CMK (cell line): ENCODE data around the gene CTBP1.

Experiments
- DNase-seq: peaks from one replicate; pipeline ENCODE4 v3.0.0-alpha.2; 2010; ENCODE audit warnings: low read depth

CTBP1 gene

DNA sequence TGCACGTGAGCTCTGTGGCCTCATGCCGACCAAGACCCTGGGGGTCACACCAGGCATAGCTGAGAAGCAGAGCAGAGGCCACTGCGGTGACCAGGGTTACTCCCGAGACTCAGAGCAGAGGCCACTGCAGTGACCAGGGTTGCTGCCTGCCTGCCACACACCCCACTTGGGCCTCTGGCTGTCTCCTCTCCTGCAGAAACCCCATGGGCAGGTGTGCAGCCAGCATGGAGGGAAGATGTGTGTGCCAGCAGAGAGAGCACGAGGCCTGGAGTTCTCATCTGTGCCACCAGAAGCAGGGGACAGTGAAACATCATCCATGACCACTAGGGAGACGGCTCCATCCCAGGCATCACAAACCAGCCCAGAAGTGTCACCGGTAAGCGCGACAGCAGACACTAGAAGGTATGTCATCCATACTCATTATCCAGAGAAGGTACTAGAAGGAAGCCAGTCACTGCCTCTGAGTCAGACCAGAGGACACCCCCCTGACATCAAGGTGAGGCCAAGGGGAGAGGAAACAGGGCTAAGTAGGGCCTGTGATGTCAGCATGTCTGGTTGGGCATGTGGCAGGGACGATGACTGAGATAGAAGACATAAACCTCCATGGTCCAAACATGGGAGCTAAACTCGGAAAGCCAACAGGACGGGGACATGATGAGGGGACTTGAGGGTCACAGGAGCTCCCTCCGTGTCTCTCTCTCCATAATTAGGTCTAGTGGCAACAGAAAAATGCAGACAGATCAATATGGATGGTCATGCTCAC, 52.3 kb downstream of the CTBP1 start:
- DNase-seq = no peak

DNA sequence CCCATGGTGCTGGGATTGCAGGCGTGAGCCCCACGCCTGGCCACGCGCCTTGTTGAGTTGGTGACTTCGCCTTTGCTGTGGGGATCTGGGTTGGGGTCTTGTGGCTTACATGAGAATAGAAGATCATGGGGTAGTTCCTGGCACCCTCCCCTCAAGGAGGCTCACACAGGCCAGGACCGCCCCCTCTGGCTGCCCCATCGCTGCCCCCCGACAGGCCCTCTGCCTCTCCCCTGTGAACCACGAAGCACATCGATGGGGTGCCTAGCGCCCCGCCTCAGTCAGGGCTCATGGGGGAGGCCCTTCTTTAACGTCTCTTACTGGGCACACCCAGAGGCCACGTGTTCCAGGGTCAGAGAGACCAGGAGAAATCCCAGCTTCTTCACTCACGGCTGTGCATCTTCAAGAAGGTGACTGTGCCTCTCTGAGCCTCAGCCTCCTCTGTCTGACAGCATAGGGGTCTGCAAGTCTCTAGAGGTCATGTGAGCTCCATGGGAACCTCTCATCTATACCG, 53.0 kb downstream of the CTBP1 start:
- DNase-seq = no peak

DNA sequence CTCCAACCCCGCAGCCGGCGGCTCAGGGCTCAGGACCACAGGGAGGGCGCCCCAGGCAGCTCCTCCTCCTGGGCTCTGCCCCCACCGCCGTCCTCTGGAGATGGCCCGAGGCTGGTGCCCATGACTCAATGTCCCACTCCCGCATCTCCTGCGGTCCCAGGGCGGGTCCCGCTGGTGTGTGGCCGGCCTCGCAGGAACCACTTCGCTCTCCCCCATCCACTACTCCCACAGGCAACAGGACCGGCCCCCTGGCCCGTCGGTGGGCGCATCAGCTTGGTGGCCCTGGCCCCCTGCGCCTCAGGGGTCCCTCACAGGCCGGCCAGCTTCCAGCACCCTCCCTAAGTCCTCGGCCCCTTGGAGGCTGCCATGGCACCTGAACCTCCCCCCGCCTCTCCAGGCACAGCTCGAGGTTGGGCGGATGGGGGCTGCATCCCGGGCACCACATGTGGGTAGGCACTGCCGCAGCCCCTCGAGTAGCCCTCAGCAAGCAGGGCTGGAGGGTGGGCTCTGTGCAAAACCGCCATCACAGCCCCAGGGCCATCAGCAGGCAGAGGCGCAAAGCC, 53.7 kb downstream of the CTBP1 start:
- DNase-seq = no peak

DNA sequence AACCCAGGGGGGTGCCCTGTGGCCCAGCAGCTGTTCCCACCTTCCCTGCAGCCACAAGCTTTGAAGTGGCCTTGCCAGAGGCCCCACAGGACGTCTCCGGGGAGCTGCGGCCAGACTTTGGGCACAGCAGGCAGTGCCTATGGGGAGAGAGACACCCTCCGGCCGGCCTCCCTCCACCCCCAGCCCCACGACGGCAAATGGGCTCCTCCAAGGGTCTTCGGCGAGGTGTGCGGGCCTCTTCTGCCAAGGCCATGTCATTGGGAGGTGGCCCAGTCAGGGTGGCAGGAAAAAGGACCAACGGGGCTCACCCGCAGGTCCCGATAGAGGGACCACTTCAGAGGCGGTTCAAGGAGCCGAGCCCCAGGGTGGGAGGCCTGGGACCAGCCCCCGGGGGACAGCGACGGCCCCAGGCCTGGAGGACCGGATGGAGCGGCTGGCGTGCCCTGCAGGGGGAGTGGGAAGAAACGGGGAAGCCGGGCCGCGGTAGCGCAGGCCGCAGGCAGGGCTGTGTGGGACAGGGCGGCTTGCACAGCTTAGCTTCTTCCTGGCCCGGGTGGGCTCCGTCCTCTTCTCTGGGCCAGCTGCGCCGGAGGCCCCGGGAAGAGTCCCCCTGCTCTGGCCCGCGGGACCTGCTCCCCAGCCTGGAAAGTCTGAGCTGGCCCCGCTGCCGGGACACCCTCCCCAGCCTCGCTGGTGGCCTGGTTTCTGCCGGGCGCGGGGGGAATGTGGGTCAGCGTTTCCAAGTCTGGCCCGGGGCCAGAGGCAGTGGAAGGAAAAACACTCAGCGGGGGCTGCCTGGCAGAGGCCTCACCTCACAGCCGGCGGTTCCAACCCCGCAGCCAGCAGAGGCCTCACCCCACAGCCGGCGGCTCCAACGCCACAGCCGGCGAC, 54.7 kb downstream of the CTBP1 start:
- no peak for DNase-seq

DNA sequence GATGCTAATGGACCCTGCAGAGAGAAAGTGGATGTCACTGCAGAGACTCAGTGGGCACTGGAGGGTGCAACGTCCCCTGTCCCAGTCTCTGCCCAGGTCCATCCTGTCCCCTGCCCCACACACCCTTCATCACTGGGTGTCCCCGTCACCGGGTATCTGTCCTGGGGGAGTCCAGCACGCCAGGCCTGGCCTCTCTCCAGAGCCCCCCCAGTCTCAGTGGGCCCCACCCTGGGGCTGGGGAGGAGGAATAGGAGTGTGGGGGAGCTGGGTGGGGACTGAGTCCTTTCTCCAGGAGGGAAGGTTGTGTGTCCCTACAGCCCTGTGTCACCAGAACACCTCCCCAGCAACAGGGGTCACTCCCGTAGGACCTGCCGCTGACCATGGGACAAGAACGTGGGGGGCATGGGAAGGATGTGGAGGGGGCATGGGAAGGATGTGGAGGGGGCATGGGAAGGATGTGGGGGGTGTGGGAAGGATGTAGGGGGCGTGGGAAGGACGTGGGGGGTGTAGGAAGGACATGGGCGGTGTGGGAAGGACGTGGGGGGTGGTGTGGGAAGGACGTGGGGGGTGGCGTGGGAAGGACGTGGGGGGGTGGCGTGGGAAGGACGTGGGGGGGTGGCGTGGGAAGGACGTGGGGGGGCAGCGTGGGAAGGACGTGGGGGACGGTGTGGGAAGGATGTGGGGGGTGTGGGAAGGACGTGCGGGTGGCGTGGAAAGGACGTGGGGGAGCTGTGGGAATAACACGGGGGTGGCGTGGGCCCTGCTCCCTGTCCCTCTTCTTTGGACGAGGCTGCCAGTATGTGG, 55.5 kb downstream of the CTBP1 start:
- no peak for DNase-seq

DNA sequence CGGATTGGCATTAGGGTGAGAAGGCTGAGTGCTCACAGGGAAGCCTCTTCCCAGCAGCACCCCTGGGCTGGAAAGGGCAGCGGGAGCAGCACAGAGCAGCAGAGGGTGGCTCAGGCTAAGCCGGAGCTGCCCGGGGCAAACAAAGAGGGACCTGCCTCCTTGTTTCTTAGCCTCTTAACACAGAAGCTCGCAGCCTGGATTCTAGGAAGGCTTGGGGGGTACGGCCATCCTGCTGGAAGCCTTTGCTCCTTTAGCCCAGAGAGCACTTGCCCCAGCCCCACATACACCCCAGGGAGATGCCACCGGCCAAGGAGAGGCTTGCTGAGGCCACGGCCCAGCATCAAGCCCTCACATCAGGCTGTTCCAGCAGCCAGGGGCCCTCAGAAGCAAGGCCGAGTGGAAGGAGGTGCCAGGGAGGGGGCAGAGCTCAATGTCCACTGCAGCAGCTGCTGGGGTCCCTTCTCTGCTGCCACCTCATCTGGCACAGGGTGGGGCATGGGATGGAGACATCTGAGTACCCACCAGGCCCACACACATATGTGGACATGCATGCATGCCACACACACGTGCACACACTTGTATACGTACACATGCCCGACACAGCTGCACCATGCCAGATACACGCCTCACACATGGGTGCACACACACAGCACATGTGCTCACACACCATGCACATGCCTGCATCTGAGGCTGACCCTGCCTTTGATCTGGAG, 56.3 kb downstream of the CTBP1 start:
- DNase-seq = no peak

DNA sequence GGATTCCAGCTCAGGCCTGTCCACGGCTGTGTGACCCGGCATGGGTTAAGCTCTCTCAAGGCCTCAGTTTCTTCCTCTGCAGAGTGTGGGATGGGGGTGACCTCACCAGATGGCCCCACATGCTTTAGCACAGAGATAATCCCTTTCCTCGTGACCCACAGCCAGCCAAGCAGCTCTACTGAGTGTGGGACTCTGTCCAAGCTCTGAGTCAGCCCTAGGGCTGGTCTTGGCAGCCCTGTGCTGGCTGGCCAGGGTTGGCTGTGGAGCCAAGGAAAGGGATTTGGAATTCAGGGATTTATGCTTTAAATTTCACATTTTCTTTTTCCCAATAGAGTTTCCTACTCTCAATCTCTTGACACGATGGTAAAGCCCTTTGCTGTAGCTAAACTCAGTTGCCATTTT, 56.8 kb downstream of the CTBP1 start:
- no peak for DNase-seq

DNA sequence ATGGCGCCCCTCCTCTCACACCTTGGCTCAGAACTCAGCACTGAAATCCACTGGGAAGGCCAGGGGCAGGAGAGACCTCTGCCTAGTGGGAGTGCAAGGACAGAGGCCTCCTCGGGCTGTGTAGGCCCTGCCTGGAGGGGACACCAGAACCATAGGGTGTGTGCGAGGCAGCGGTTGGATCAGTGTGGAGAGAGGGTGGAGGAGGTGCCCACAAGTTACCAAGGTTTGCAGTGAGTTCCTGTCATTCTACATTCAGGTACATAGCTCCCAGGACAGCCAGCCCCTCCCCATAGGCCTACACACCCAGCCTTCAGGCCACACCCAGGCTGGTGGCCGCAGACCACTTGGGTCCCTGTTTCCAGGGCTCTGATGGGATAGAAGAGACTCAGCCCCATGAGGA, 57.3 kb downstream of the CTBP1 start:
- DNase-seq = no peak

DNA sequence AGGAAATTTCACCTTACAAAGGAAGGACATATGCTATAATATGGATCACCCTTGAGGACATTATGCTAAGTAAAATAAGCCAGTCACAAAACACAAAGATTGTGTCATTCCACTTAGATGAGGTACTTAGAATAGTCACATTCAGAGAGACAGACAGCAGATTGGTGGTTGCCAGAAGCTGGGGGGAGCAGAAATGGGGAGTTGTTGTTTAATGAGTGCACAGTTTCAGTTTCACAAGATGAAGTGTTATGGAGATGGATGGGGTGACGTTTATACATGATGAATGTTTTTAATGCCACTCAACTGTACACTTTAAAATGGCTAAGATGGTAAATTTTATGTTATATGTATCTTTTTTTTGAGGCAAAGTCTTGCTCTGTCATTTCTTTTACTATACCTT, 61.7 kb downstream of the CTBP1 start:
- no peak for DNase-seq

DNA sequence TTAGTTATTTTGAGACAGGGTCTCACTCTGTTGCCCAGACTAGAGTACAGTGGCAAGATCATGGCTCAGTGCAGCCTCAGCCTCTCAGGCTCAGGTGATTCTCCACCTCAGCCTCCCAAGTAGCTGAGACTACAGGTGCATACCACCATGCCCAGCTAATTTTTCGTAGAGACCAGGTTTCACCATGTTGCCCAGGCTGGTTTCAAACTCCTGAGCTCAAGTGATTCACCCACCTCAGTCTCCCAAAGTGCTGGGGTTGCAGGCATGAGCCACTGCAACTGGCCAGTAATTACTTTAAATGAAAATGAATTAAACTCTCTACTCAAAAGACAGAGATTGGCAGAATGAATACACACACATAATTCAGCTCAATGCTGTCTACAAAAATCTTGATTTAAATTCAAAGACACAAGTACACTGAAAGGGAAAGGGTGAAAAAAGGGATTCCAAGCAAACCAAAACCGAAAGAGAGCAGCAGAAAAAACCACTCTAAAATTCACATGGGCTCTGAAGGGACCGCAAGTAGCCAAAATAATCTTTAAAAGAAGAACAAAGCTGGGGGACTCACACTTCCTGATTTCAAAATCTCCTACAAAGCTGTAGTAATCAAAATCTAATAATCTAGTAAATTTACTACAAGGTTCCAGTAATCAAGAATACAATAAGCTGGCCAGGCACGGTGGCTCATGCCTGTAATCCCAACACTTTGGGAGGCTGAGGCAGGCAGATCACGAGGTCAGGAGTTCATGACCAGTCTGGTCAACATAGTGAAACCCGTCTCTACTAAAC, 64.8 kb downstream of the CTBP1 start:
- no peak for DNase-seq

DNA sequence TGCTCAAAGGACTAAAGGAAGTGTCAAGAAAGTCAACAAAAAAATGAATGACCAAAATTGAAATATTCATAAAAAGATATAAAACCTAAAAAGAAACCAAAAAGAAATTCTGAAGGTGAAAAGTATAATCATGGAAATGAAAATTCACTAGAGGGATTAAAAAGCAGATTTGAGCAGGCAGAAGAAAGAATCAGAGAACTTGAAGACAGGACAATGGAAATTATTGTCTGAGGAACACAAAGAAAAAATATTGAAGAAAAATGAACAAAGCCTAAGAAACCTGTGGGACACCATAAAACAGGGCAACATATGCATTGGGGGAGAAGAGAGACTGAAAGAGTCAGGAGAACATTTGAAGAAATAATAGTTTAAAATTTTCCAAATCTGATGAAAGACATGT, 66.6 kb downstream of the CTBP1 start:
- no peak for DNase-seq

DNA sequence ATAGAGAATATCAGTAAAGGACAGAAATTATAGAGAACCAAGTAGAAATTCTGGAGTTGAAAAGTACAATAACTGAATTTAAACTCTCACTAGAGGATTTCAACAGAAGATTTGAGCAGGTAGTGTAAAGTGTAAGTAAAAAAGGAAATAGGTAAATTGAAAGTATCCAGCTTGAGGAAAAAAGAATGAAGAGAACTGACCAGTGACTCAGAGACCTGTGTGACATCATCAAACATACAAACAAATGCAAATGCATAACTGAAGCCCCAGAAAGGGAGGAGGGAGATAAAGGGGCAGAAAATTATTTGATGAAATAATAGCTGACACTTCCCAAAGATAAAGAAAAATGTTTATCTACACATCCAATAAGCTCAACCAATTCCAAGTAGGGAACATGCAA, 68.3 kb downstream of the CTBP1 start:
- no peak for DNase-seq

DNA sequence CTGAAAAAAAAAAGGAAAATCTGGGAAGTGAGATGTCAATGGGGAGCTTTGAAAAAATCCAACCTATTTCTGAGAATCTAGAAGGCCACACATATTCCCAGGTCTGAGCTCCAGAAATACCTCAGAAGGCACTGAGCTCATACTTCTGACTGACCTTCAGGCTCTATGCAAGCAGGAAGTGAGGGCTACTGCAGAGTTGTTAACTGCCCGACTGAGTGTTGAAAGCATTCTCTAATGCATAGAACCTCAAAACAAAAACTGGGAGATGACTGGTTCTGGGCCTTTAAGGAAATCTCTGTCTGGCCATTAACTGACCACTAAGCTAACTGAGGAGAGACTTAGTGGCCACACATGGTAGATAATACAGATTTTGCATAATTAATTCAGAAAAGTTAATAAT, 69.0 kb downstream of the CTBP1 start:
- DNase-seq = no peak

DNA sequence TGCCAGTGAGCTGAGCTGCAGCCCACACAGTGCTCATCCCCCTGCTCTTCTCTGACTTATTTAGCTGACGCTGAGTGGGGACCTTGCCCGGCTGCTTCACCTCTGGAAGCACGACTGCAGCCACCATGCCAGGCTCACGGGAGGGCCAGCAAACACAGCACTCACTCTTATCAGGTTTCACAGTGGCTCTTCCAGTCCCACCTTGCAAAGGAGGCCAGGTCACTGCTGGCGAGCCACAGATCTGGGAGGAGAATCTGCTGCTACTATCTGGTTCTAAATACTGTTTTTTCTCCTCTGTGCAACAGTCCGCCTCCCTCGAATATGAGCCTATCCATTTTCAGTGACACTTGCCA, 69.9 kb downstream of the CTBP1 start:
- DNase-seq = no peak

DNA sequence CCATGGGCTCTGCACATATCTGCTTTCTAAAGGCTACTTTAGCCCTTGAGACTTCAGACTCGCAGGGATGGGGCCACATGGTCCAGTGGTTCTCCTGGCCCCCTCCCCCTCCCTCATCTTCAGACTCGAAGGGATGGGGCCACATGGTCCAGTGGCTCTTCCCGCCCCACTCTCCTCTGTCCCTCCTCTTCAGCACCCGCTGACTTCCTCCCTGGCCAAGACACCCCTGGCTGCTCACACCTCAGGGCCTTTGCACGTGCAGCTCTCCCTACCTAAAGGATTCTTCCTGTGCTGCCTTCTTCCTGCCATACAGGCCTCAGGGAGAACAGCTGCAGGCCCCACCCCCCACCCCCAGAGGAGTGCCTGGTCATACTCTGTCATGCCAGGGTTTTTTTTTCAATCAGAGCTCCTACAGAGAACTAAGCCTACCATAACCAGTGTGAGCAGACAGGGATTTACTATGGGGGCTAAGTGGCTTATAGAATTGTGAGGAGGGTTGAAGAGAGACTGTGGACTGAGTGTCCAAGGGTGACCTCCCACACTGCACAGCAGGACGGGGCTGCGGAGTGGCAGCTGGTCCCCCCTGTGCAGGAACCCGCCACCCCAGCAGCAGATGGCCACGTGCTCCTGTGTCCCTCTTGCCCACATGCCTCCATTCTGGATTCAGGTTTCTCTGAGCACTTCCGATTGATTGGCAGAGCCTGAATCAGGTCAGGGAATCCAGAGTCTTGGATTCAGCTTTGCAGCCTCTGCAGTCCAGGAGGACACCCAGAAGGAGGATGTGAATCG, 70.4 kb downstream of the CTBP1 start:
- no peak for DNase-seq

DNA sequence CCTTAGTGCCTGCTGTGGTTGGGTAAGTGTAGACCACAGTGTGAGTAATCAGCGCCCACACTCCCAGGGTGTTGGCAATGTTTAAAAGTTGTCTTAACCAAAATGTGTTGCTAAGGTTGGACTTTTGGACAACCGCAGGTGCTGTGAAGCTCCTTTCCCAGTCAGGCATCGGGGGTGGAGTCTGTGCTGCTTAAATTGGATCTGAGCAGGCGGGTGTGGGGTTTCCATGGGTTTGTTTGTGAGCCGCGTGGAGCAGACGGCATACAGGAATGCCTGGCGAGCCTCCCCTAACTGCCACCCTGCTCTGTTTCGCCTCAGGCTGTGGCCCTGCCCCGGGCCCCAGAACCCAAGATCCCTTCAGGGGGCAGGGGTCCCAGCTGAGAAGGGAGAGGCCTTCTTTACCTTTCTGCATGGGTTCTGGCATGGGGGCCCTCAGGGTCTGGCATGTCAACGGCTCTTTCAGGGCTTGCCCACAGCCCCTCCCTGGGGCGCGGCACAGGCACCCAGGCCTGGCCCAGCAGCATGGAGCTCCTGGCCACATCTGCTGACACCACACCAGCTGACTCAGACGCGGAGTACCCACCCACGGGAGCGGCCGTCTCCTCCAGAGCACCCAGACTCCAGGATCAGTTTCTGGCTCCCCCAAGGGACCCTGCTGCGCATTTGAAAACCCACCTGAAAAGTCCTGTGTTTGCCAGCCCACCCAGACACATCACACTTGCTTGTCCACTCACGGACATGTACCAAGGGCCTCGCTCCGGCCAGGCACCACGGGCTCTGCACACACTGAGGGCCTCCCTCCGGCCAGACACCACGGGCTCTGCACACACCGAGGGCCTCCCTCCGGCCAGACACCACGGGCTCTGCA, 71.4 kb downstream of the CTBP1 start:
- no peak for DNase-seq

DNA sequence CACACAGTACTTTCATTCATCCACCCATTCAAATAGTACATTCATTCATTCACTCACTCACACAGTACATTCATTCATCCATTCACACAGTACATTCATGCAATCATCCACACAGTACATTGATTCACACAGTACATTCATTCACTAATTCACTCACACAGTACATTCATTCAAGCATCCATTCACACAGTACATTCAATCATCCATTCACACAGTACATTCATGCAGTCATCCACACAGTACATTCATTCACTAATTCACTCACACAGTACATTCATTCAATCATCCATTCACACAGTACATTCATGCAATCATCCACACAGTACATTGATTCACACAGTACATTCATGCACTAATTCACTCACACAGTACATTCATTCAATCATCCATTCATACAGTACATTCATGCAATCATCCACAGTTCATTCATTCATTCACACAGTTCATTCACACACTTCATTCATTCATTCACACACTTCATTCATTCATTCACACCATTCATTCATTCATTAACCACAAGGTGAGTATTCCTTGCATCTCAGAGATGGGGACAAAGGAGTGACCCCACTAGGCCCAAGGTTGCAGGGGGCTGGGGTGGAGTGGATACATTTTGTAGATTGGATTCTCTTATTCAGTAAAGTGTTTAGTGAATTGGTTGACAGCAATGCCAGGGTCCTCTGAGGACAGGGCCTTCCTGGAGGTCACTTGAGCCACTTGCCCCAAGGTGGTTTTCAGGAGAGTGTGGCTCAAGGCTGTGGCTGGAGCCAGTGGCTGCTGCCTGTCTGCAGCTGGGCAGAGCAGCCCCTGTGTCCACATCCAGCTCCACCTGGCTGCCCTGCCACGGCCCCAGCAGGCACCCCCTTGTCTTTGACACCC, 72.3 kb downstream of the CTBP1 start:
- DNase-seq = no peak
